B cell (primary cell): ENCODE measurements around the gene DMXL2. TPM values are rescaled to one million over a fixed set of nuclear protein-coding genes. Genes with fewer than 3 reads are reported as not detected.

ENCODE experiments used
- ATAC-seq: fragments of 200-7000 bp; cut with Tn5 transposase; one replicate; pipeline ENCODE4 v1.10.0; 2021; ENCODE audit warnings: low read depth, mild to moderate bottlenecking, moderate number of reproducible peaks, moderate library complexity
- CTCF ChIA-PET: fragments of 350-600 bp; sonication (Branson Sonifier 250); formaldehyde crosslinking; loops from one replicate; lab custom pipeline; 2021; ENCODE audit warnings: antibody characterized with exemption, inconsistent platforms; lab: Charles Lee
- POLR2A ChIA-PET: fragments of 350-600 bp; sonication (Branson Sonifier 250); formaldehyde crosslinking; loops from one replicate; lab custom pipeline; 2021; ENCODE audit warnings: antibody characterized with exemption; lab: Charles Lee
- DNase-seq: peaks from one replicate; pipeline ENCODE4 v3.0.0; 2013
- H2AFZ ChIP-seq: 2 replicates; pipeline ENCODE4 v1.6.1; 2012; ENCODE audit warnings: mild to moderate bottlenecking, low read depth, low read length; ENCODE audit not compliant: insufficient read depth, poor library complexity, severe bottlenecking
- H3K27ac ChIP-seq, 2 donors: 1 replicate in 1 of 2; 2 replicates in 1 of 2; pipeline ENCODE4 v1.5.1; 2012 to 2013; ENCODE audit warnings: low read length in 2 of 2, mild to moderate bottlenecking in 2 of 2, moderate library complexity in 1 of 2
- H3K27me3 ChIP-seq, 4 experiments: fragments of 200-600 bp in 1 of 4; sonication (generic) in 1 of 4; replicated peaks in 1 of 4; 1 replicate in 2 of 4; 2 replicates in 2 of 4; pipeline versions ENCODE4 v1.6.1 to v1.7.0; 2013 to 2016; ENCODE audit warnings: low read length in 3 of 4, mild to moderate bottlenecking in 2 of 4, mixed read lengths in 1 of 4, moderate library complexity in 1 of 4; ENCODE audit not compliant: insufficient read depth in 4 of 4, control insufficient read depth in 3 of 4; ENCODE audit errors: control extremely low read depth in 1 of 4
- H3K36me3 ChIP-seq, 2 experiments: replicated peaks in 1 of 2; 1 replicate in 1 of 2; 2 replicates in 1 of 2; pipeline versions ENCODE4 v1.6.1 to v1.7.1; 2013; ENCODE audit warnings: low read length in 1 of 2; ENCODE audit not compliant: insufficient read depth in 2 of 2, control insufficient read depth in 1 of 2; ENCODE audit errors: control extremely low read depth in 1 of 2, extremely low read depth in 1 of 2
- H3K4me1 ChIP-seq, 2 donors: fragments of 200-600 bp in 1 of 2; sonication (generic) in 1 of 2; 1 replicate in 1 of 2; 2 replicates in 1 of 2; pipeline versions ENCODE4 v1.5.1 to v1.6.1; 2013 to 2017; ENCODE audit warnings: low read length in 2 of 2; ENCODE audit not compliant: control insufficient read depth in 2 of 2, insufficient read depth in 2 of 2
- H3K4me2 ChIP-seq: replicated peaks from 2 replicates; pipeline ENCODE3; 2012; ENCODE audit warnings: mild to moderate bottlenecking, low read depth, low read length; ENCODE audit not compliant: poor library complexity, severe bottlenecking
- H3K4me3 ChIP-seq, 5 experiments: fragments of 200-600 bp in 1 of 5; sonication (generic) in 1 of 5; 1 replicate in 3 of 5; 2 replicates in 2 of 5; pipeline versions ENCODE4 v1.5.1 to v1.7.0; 2011 to 2016; ENCODE audit warnings: low read length in 4 of 5, mild to moderate bottlenecking in 4 of 5, low read depth in 2 of 5, control low read depth in 1 of 5, moderate library complexity in 1 of 5; ENCODE audit not compliant: insufficient read depth in 1 of 5; ENCODE audit errors: control extremely low read depth in 1 of 5, extremely low read depth in 1 of 5
- H3K79me2 ChIP-seq: fragments of 200-600 bp; sonication (generic); one replicate; pipeline ENCODE4 v1.6.0; 2016; ENCODE audit warnings: low read length; ENCODE audit not compliant: control insufficient read depth, insufficient read depth
- H3K9ac ChIP-seq: fragments of 200-600 bp; sonication (generic); 2 replicates; pipeline ENCODE4 v1.6.1; 2017; ENCODE audit warnings: mild to moderate bottlenecking, low read length, moderate library complexity
- H3K9me3 ChIP-seq, 3 donors: one replicate each; pipeline versions ENCODE4 v1.6.1 to v1.7.1; 2013; ENCODE audit warnings: low read length in 2 of 3; ENCODE audit not compliant: control insufficient read depth in 2 of 3, insufficient read depth in 1 of 3; ENCODE audit errors: control extremely low read depth in 1 of 3
- H4K20me1 ChIP-seq: 2 replicates; pipeline ENCODE4 v1.6.0; 2012; ENCODE audit warnings: mild to moderate bottlenecking, low read length; ENCODE audit not compliant: insufficient read depth, control insufficient read depth, poor library complexity, severe bottlenecking
- H3K27ac Mint-ChIP-seq: one replicate; pipeline ENCODE4 v1.8.0; 2021; ENCODE audit warnings: mixed read lengths
- H3K27me3 Mint-ChIP-seq: one replicate; pipeline ENCODE4 v1.8.0; 2021; ENCODE audit warnings: mixed read lengths
- H3K4me1 Mint-ChIP-seq: one replicate; pipeline ENCODE4 v1.8.0; 2021; ENCODE audit warnings: mixed read lengths
- H3K4me3 Mint-ChIP-seq: one replicate; pipeline ENCODE4 v1.8.0; 2021; ENCODE audit warnings: mixed read lengths
- H3K9me3 Mint-ChIP-seq: one replicate; pipeline ENCODE4 v1.8.0; 2022; ENCODE audit warnings: mixed read lengths; ENCODE audit not compliant: insufficient read depth
- EZH2 ChIP-seq: IDR thresholded peaks from 2 replicates; pipeline ENCODE4 v1.6.1; 2012; ENCODE audit warnings: borderline replicate concordance, low read depth, mild to moderate bottlenecking, moderate library complexity, low read length; ENCODE audit not compliant: insufficient read depth, poor library complexity, severe bottlenecking
- WGBS: methylation state at CpG from one replicate; pipeline ENCODE4 v1.1.5; 2013; ENCODE audit warnings: missing lambda C conversion rate; ENCODE audit not compliant: insufficient coverage; 5-methylcytosine and 5-hydroxymethylcytosine counted together
- intact Hi-C: fragments of 100-400 bp; cut with micrococcal nuclease; formaldehyde crosslinking; loops from one replicate; pipeline ENCODE4 v1.10.0; 2022
- polyA plus RNA-seq: library from polyadenylated mRNA; depleted of rRNA; stranded (reverse); fragments of >200 nt; gene quantifications from 2 replicates; pipeline ENCODE4 v1.2.3, GENCODE V29; 2012
- total RNA-seq, 2 donors: library from RNA; stranded (reverse); fragments of 120-200 nt in 1 of 2; gene quantifications; 1 replicate in 1 of 2; 2 replicates in 1 of 2; pipeline versions ENCODE4 v1.2.3 to v1.2.4, GENCODE V29; 2013 to 2022
- TF ChIP-seq, protein P1 (sequence below): fragments of 200-600 bp; IDR thresholded peaks from one replicate; pipeline ENCODE4 v1.8.0; 2022; ENCODE audit warnings: antibody characterized with exemption, mild to moderate bottlenecking

The DMXL2 gene
- total and polyA plus RNA-seq, 2 donors (not counting 1 experiment from before 2014, with no cell fraction given), result 1.4 to 5.6 TPM

DNA sequence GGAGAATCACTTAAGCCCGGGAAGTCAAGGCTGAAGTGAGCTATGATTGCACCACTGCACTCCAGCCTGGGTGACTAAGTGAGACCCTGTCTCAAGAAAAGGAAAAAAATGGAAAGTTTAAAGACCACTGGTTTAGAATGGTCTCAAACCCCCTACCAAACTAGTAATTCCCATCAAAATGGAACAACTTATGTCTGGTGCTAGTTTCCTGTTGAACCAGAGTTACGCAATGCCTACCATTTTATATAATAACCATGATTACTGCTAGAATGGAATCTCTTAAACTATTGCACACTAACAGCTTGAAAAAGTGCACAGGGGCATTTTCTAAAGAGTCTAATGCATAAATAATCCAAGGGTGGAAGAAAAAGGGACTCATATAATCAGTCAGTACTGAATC is 43.6 kb downstream of the DMXL2 start:
- H3K4me3 Mint-ChIP-seq, result no peak overlapping the region
- ATAC-seq, result no peak
- H3K4me1 Mint-ChIP-seq, result no peaks in the 10 kb centered on the region
- Histone ChIP-seq H3K9ac (no peak overlapping the region), H3K79me2 (no peaks in the 10 kb centered on the region), H3K36me3 (no peaks in the 10 kb centered on the region), H2AFZ (no peak overlapping the region), H3K27me3 (no peaks in the 10 kb centered on the region), H3K27ac (no peak overlapping the region), H3K4me2 (no peak overlapping the region), H4K20me1 (no peaks in the 10 kb centered on the region), H3K4me3 (no peak overlapping the region), H3K9me3 (no peaks in the 10 kb centered on the region), H3K4me1 (no peaks in the 10 kb centered on the region)
- no peak for TF ChIP-seq EZH2
- TF ChIP-seq, protein P1, sequence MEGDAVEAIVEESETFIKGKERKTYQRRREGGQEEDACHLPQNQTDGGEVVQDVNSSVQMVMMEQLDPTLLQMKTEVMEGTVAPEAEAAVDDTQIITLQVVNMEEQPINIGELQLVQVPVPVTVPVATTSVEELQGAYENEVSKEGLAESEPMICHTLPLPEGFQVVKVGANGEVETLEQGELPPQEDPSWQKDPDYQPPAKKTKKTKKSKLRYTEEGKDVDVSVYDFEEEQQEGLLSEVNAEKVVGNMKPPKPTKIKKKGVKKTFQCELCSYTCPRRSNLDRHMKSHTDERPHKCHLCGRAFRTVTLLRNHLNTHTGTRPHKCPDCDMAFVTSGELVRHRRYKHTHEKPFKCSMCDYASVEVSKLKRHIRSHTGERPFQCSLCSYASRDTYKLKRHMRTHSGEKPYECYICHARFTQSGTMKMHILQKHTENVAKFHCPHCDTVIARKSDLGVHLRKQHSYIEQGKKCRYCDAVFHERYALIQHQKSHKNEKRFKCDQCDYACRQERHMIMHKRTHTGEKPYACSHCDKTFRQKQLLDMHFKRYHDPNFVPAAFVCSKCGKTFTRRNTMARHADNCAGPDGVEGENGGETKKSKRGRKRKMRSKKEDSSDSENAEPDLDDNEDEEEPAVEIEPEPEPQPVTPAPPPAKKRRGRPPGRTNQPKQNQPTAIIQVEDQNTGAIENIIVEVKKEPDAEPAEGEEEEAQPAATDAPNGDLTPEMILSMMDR, result no peak
- ChIA-PET POLR2A (no interaction called here), CTCF (no interaction called here)
- 100% methylated on average over 1 of the region's 2 CpGs for WGBS
- intact Hi-C loops, result no loop called here
- H3K9me3 Mint-ChIP-seq, result peaks cover 3% of the 10 kb centered on the region
- no peak overlapping the region for H3K27ac Mint-ChIP-seq
- no peak for DNase-seq
- H3K27me3 Mint-ChIP-seq, result no peaks in the 10 kb centered on the region

DNA sequence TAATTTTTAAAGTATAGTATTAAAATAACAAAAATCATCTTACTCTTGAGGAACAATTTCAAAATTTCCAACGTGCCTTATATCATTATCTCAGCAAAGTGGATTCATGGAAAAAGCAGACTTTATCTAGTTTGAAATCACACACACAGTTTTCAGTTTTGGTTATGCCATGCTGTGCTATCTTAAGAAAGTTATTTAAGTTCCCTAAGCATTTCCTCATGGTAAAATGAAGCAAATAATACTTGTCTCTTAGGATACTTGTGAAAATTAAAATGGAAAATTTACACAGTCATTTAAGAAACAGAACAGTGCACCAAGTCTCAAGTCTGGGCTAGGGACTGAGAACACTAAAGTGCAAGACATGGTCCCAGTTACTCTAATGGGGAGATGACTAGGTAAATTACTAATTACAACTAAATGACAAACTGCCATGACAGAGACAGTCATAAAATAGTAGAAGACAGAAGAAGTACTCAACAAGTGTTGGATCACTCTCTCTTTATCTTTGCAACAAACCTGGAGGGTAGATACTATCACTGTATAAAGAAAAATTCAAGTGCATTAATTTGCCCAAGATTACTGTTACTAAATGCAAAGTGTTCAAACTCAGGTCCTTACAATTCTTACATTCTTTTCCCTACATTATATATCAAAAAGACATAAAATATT is 44.8 kb downstream of the DMXL2 start:
- Histone ChIP-seq H3K4me3 (no peak overlapping the region), H3K9me3 (no peaks in the 10 kb centered on the region), H2AFZ (no peak overlapping the region), H3K9ac (no peak overlapping the region), H3K36me3 (no peaks in the 10 kb centered on the region), H3K4me2 (no peak overlapping the region), H3K27ac (no peak overlapping the region), H3K79me2 (no peaks in the 10 kb centered on the region), H3K4me1 (no peaks in the 10 kb centered on the region), H3K27me3 (no peaks in the 10 kb centered on the region), H4K20me1 (no peaks in the 10 kb centered on the region)
- Mint-ChIP-seq H3K4me1 (no peaks in the 10 kb centered on the region), H3K27ac (no peak overlapping the region), H3K4me3 (no peak overlapping the region), H3K9me3 (peaks cover 3% of the 10 kb centered on the region), H3K27me3 (no peaks in the 10 kb centered on the region)
- intact Hi-C loops, result no loop called here
- no CpG with 5 or more reads among the region's 1 CpG for WGBS
- DNase-seq (no peak), ATAC-seq (no peak)
- no peak for TF ChIP-seq EZH2
- TF ChIP-seq, protein P1, result no peak
- CTCF ChIA-PET, result no interaction called here
- POLR2A ChIA-PET, result no interaction called here
